ENCODE measurements around the gene DNAJC15. TPM values are rescaled to one million over a fixed set of nuclear protein-coding genes. Genes with fewer than 3 reads are reported as not detected.
"Not testable (repeated sequence)": the region's sequence is repeated elsewhere in the genome, so short reads cannot be mapped to it uniquely, and the experiment has no call there.

Gene DNAJC15
- total RNA-seq, 4 donors from 2014 or later, result 5.5 to 12.1 (median 10.9) TPM

DNA sequence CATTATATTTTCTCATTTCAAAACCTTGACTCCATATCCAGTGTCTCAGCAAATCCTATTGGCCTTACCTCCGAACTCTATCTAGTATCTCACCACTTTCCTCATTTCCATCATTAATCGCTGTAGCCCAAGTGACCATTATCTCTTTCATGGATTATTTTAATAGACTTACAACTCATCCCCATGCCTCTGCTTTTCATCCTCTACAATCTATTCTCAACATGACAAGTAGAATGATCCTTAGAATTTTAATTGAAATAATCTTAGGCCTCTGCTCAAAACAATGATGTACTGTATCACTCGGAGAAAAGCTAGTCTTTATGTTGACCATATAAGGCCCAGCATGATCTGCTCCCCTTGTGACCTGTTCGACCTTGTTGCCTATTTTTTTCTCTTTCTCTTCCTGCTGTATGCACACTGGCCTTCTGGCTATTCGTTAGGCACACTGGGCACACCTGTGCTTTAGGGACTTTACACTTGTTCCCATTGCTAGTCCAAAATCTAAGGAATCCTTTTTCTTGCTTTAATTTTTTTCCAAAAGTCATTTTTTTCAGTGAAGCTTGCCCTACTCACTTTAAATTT, 21.4 kb downstream of the DNAJC15 start:
- TF ChIP-seq, protein P1, sequence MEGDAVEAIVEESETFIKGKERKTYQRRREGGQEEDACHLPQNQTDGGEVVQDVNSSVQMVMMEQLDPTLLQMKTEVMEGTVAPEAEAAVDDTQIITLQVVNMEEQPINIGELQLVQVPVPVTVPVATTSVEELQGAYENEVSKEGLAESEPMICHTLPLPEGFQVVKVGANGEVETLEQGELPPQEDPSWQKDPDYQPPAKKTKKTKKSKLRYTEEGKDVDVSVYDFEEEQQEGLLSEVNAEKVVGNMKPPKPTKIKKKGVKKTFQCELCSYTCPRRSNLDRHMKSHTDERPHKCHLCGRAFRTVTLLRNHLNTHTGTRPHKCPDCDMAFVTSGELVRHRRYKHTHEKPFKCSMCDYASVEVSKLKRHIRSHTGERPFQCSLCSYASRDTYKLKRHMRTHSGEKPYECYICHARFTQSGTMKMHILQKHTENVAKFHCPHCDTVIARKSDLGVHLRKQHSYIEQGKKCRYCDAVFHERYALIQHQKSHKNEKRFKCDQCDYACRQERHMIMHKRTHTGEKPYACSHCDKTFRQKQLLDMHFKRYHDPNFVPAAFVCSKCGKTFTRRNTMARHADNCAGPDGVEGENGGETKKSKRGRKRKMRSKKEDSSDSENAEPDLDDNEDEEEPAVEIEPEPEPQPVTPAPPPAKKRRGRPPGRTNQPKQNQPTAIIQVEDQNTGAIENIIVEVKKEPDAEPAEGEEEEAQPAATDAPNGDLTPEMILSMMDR (IDR thresholded peaks at IDR 0.05), result no peak
- DNase-seq (ENCODE audit: low spot score), result no peak
- ATAC-seq (ENCODE audit: low FRiP score), result no peak

DNA sequence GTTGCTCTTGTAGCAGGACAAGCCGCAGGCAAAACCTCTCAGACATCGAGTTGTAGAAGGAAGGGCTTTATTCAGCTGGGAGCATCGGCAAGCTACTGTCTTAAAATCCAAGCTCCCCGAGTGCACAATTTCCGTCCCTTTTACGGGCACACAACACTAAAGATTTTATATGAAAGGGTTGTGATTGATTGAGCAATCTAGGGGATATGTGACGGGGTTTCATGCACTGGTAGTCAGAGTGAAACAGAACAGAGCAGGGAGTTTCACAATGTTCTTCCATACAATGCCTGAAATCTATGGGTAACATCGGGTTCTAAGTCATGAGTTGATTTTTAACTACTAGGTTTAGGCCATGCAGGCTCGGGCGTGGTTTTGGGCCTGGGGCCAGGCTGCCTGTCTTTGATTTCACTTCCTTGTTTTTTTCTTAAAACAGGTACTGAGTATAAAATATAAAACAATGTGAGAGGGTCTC, 22.0 kb downstream of the DNAJC15 start:
- ATAC-seq (ENCODE audit: low FRiP score); DNase-seq (ENCODE audit: low spot score): not testable (repeated sequence)

DNA sequence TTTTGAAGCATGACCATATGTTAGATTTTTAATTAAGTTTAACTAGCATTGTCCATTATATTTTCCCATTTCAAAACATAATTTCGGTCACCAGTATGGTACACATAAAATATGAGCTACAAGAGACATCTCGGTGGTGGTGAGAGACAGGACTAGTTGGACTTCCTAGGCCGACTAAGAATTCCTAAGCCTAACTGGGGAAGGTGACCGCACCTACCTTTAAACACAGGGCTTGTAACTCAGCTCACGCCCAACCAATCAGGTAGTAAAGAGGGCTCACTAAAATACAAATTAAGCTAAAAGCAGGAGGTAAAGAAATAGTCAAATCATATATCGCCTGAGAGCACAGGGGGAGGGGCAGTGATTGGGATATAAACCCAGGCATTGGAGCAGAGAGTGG, 22.9 kb downstream of the DNAJC15 start:
- TF ChIP-seq, protein P1 (IDR thresholded peaks at IDR 0.05), result no peak
- no peak for ATAC-seq (ENCODE audit: low FRiP score)

DNA sequence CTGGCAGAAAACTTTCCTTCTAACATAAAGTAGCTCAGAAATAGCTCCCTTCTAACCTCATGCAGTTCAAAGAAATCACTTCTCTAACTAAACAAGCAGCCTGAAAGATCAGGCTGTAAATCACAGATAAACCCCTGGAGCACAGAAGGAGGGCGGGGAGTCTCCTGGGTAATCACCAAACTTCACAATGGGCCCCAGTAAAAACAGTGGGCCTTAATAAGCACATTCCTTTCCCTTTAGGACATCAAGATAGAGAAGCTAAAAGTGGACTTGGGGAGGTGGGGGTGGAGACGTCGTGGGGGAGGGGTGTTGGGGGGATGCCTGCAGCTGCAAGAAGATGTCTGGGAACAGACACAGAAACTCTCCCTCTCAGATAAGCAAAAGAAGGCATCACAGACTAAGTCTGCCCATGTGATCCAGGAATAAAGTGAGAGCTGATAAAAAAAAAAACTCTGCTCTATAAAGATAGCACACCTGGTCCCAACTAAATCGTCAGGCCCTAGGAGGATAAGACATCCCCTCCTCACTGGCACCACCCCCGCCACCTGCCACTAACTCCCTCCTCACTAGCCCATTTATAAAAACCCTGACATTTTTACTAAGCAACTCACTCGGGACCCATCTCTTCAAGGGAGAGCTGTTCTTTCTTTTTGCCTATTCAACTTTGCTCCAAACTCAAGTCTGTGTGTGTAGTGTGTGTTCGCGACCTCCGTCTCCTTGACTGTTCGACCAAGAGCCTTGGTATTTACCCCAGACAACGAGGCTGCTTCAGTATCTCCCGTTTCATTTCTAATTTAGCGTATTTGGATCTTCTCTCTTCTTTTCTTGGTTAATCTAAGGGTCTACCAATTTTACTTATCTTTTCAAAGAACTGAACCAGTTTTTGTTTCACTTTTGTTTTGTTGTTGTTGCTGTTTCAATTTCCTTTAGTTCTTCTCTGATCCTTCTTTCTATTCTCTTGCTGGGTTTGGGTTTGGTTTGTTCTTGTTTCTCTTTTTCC, 31.7 kb downstream of the DNAJC15 start:
- DNase-seq (ENCODE audit: low spot score) (no peak), ATAC-seq (ENCODE audit: low FRiP score) (peak; percentile 68)
- TF ChIP-seq, protein P1 (IDR thresholded peaks at IDR 0.05), result no peak

More for the DNA sequence above, 22.9 kb downstream of the DNAJC15 start:
- no peak for DNase-seq (ENCODE audit: low spot score)

DNA sequence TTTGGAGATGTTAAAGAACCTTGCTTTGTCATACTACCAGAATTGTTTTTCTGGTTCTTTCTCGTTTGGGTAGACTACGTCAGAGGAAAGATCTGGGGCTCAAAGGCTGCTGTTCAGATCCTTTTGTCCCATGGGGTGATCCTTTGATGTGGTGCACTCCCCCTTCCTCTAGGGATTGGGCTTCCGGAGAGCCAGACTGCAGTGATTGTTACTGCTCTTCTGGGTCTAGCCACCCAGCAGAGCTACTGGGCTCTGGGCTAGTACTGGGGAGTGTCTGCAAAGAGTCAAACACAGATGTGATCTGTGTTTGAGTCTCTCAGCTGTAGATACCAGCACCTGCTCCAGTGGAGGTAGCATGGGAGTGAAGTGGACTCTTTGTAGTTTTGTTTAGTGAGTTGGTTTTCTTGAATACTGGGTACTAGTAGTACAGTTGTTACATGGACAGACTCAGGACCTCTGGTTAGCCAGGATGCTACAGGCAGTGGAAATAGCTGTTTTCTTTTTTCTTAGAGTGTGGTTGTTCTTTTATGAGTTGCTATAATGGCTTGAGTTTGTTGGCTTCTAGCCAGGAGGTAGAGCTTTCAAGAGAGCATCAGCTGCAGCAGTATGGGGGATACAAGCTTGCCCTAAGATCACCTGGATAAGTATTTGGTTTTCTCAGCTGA, 34.4 kb downstream of the DNAJC15 start:
- ATAC-seq (ENCODE audit: low FRiP score) (no peak), DNase-seq (ENCODE audit: low spot score) (no peak)
- TF ChIP-seq, protein P1 (IDR thresholded peaks at IDR 0.05), result no peak

DNA sequence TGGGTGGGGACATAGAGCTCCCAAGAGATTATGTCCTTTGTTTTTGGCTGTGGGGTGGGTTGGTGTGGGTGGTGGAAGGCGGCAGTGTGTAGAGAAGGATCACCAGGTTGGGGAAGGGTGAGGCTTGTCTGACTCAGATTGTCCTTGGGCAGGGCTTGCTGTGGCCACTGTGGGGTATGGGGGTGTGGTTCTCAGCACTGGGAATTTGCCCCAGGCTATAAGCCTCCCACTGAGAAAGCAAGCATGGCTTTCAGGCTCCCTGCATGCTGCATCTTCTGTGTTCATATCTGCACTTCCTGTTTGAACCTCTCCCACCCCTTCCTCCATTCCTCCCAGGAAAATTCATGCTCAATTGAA, 34.9 kb downstream of the DNAJC15 start:
- ATAC-seq (ENCODE audit: low FRiP score) (no peak), DNase-seq (ENCODE audit: low spot score) (no peak)
- TF ChIP-seq, protein P1 (IDR thresholded peaks at IDR 0.05), result no peak

DNA sequence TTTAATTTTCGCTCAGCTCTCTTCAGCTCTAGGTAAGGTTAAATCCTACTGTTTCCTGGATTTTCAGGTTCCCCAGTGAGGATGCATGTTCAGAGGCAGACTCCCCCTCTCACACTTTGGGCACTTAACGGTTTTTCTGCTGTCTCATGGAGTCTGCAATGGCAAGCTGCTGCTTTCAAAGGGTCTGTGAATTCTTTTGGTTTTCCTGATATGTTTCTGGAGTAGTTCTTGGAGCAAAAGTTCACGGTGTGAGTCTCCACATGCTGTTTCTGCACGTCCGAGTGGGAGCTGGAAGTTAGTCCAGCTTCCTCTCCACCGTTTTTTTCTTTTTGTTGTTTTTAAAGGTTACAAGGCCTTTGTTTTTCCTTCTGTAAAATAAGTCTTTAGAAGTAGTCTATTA, 35.4 kb downstream of the DNAJC15 start:
- DNase-seq (ENCODE audit: low spot score), result no peak
- no peak for ATAC-seq (ENCODE audit: low FRiP score)
- TF ChIP-seq, protein P1 (IDR thresholded peaks at IDR 0.05), result no peak

DNA sequence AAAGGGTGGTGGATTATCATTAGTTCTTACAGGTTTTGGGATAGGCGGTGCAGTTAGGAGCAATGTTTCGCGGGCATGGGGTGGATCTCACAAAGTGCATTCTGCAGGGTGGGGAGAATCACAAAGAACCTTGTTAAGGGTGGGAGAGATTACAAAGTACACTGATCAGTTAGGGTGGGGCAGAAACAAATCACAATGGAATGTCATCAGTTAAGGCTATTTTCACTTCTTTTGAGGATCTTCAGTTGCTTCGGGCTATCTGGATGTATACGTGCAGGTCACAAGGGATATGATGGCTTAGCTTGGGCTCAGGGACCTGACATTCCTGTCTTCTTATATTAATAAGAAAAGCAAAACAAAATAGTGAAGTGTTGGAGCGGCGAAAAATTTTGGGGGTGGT, 36.4 kb downstream of the DNAJC15 start:
- not testable (repeated sequence) for DNase-seq (ENCODE audit: low spot score); ATAC-seq (ENCODE audit: low FRiP score)

DNA sequence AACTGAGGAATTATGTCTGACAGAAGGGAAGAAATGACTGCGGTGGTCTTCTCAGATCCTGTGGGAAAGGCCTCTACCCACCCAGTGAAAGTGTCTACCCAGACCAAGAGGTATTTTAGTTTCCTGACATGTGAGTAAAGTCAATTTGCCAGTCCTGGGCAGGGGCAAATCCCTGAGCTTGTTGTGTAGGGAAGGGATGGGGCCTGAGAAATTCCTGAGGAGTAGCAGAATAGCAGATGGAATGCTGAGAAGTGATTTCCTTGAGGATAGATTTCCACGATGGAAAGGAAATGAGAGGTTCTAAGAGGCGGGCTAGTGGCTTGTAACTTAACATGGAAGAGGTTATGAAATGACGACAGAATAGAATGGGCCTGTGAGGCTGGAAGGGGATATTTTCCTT, 37.4 kb downstream of the DNAJC15 start:
- ATAC-seq (ENCODE audit: low FRiP score); DNase-seq (ENCODE audit: low spot score): not testable (repeated sequence)
